ENCODE measurements around the gene HMGA1.
"Not testable (repeated sequence)": the region's sequence is repeated elsewhere in the genome, so short reads cannot be mapped to it uniquely, and the experiment has no call there.

HMGA1 gene

GRCh38 chr6:34241351-34242215, 4.9 kb downstream of the HMGA1 start:
- no peak for DNase-seq

- DNase-seq: no peak
Measured at GRCh38 chr6:34242252-34243130, 5.8 kb downstream of the HMGA1 start.

GRCh38 chr6:34243131-34243771, 6.6 kb downstream of the HMGA1 start:
- no peak for DNase-seq

GRCh38 chr6:34243901-34244884, 7.5 kb downstream of the HMGA1 start:
- no peak for DNase-seq

- DNase-seq: not testable (repeated sequence)
Measured at GRCh38 chr6:34245032-34245760, 8.5 kb downstream of the HMGA1 start.

GRCh38 chr6:34245761-34246140, 9.1 kb downstream of the HMGA1 start:
- not testable (repeated sequence) for DNase-seq

- DNase-seq: no peak
Measured at GRCh38 chr6:34246249-34246562, 9.5 kb downstream of the HMGA1 start.

GRCh38 chr6:34246563-34247391, 10.1 kb downstream of the HMGA1 start:
- no peak for DNase-seq

GRCh38 chr6:34247481-34248197, 11.0 kb downstream of the HMGA1 start:
- no peak for DNase-seq

- no peak for DNase-seq
Measured at GRCh38 chr6:34248198-34248726, 11.6 kb downstream of the HMGA1 start.

GRCh38 chr6:34248727-34249468, 12.2 kb downstream of the HMGA1 start, which contains the start of gene SMIM29:
Gene SMIM29 (minus strand): TSS chr6:34249006. CDS start chr6:34247791, 1,215 bp downstream.
- DNase-seq: peak; percentile 81 to 92

GRCh38 chr6:34249469-34250261, 13.0 kb downstream of the HMGA1 start:
- no peak for DNase-seq

GRCh38 chr6:34252395-34252794, 15.7 kb downstream of the HMGA1 start:
- DNase-seq: not testable (repeated sequence)

- no peak for DNase-seq
Measured at GRCh38 chr6:34259529-34260069, 22.9 kb downstream of the HMGA1 start.

GRCh38 chr6:34260576-34261267, 24.0 kb downstream of the HMGA1 start:
- DNase-seq: no peak

GRCh38 chr6:34263484-34263883, 26.8 kb downstream of the HMGA1 start:
- DNase-seq: not testable (repeated sequence)

GRCh38 chr6:34267746-34268145, 31.1 kb downstream of the HMGA1 start:
- DNase-seq: no peak
